NCI-H2196 (cell line): ENCODE results near the gene C4orf46.
"Not testable (repeated sequence)": the region's sequence is repeated elsewhere in the genome, so short reads cannot be mapped to it uniquely, and the experiment has no call there.

Source experiments
- DNase-seq: peaks from one replicate; lab custom pipeline; 2025; ENCODE audit not compliant: unreplicated experiment; lab: John Stamatoyannopoulos, UW

The C4orf46 gene

DNA sequence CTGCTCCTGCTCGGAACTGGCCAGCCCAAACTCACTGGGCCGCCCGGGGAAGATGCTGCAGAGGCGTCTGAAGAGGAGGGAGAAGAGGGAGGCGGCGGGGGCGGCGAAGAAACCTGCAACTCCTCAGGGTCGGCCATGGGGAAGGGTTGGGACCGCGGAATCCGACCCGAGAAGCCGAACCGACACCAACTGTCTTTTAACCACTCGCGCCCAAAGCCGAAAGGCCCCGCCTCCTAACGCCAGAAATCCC is at the start of gene C4orf46:
TSS of gene C4orf46 (minus strand) at position 223 of the 250 bp plus-strand sequence. CDS start at position 137, 86 bp downstream.
- DNase-seq = no peak

DNA sequence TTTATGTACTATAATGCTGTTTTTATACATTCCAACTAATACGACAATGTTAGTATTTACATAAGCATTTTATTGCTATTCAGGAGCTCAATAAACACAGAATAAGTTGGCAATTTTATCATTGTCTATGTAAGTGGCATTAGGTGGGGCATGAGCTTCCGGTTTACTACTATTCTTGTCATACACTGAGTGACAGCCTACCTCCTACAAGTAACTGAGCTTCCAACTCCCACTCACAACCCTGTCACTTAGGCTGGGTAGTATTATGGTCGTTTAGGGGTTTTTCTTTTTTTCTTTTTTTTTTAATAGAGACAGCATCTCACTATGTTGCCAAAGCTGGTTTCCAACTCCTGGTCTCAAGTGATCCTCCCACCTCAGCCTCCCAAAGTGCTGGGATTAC is 44.1 kb upstream of the C4orf46 start:
- no peak for DNase-seq

DNA sequence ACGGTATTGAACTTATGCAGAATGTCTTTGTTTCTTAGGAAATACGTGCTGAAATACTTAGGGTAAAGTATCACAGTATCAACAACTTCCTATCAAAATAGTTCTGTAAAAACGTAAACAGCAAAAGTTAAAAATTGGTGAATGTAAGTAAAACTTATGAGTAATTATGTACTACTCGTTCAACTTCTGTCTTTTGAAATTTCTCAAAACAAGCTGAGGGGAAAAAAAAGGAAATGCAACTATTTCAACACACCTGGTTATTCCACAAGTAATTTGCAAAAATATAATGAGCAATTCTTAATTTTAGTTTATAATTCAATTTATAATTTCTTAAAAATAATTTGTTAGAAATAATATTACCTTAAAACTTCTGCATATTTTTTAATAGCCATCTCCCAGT is 43.2 kb upstream of the C4orf46 start:
- DNase-seq = no peak

DNA sequence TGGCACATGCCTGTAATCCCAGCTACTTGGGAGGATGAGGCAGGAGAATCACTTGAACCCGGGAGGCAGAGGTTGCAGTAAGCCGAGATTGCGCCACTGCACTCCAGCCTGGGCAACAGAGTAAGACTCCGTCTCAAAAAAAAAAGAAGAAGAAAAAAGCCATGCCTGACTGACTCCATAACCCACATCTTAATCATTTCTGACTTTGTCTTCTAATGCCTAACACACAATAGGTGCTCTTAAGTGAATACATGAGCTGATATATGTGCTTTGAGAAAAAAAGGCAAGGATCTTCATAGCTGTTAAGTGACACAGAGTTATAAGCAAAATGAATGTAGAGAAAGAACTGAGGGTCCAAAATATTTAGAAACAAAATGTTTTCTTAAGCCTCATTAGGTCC is 40.9 kb upstream of the C4orf46 start:
- not testable (repeated sequence) for DNase-seq

DNA sequence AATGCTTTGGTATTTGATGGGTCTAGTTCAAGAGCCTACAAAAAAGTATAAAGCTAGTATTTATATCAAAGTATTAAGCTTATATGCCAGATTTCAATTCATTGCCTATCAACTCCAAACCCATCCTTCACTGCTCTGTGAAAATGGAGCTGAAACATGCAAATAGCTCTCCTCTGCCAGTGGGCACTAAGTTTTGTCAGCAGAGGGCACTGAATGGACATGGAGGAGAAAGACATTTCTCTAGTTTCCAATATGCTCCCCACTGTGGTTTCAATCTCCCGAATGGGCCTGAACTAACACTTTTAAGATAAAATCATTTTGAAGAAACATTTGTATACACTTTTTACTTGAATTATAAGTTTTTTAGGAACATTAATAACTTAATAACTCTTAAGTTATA is 39.1 kb upstream of the C4orf46 start:
- DNase-seq = peak; percentile 0

DNA sequence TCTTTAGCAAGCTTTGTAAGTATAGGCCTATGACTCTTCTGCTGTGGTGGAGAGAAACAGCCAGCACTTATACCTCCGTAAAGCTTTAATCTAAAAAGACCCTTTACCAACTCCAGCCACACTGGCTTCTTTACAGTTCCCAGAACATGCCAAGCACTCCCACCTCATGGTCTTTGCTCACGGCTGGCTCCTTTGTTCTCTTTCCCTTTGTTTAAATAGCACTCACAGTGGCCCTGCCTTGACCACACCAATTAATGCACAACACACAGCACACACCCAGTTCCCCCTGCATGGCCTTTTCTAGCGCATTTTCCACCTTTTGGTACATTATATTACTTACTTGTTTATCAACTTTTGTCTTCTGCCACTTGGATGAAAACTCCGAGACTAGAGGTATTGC is 32.6 kb upstream of the C4orf46 start:
- DNase-seq = no peak

DNA sequence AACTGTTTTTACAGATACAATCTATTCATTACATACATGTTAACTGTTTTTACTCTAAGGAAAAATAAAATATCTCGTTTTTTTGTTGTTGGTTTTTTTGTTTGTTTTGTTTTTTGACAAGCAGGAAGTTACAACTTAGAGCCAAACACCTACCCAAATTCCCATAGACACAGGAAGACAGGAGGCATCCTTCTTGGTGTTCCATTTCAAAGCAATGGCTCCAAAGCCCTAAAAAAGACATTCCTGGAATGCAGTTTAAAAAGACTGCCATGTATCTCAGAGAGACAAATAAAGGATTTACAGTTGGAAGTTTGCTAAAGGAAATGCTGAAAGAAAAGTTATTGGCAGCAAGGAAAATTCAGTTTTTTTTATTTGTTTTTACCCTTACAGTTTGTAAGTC is 17.1 kb upstream of the C4orf46 start:
- DNase-seq = no peak

DNA sequence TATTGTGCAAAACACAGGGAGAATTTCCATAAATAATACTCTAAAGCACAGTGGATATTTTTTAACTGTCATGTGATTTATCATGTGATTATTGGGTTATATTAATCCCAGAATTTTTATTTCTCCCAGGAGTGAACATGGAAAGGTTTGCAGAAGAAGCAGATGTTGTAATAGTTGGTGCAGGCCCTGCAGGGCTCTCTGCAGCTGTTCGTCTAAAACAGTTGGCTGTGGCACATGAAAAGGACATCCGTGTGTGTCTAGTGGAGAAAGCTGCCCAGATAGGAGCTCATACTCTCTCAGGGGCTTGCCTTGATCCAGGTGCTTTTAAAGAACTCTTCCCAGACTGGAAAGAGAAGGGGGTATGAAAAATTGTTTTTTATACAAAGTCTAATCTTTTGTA is 10.4 kb upstream of the C4orf46 start:
- no peak for DNase-seq

DNA sequence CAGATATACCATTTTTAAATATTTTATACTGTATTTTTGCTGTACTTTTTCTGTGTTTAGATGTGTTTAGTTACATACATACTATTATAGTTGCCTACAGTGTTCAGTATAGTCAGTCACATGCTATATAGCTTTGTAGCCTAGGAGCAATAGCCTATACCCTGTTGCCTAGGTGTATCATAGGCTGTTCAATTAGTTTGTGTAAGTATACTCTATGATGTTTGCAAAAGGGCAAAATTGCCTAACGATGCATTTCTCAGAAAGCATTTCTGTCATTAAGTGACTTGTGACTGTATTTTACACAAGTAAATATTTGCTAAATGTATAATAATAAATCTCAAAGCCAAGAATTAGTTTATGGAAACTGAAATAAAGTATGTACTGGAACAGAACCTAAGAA is 9.9 kb upstream of the C4orf46 start:
- no peak for DNase-seq

DNA sequence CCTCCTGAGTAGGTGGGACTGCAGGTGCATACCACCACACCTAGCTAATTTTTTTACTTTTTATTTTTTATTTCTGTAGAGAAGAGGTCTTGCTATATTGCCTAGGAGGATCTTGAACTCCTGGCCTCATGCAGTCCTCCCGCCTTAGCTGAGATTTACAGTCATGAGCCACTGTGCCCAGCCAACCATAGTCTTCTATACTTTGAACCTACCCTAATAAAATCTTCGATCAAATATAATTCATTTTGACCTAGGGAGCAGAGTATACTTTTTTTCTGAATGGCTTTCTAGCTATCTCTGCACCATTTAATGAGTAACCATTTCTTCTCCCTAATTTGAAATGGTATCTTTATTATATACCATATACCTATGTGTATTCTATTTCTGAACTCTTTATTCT is 7.1 kb upstream of the C4orf46 start:
- DNase-seq = no peak

DNA sequence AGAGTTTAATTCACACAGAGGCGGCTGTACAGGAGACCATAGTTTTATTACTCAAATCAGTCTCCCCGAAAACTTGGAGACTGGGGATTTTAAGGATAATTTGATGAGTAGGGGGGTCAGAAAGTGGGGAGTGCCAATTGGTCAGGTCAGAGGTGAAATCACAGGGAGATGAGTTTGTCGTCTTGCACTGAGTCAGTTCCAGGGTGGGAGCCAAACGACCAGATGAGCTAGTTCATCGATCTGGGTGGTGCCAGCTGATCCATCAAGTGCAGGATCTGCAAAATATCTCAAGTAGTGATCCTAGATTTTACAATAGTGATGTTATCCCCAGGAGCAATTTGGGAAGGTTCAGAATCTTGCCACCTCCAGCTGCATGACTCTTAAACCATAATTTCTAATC is 4.4 kb upstream of the C4orf46 start:
- no peak for DNase-seq

DNA sequence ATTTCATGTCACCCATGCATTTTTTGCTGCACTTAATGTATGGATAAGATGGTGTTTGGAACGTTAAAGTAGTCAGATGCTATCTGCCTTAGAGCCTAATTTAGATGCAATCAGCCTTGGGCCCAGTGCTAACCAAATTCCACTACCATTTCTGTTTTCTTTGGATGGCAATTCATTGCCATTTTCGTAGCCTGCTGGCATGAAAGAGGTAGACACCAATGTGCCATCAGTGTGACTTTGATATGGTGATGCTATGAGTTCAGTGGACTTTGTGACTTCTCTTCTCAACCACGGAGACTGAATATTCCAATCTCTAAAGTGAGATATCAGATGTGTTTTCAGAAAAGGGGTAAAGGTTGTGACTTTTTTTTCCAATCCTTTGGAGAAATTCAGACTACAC is 1.9 kb upstream of the C4orf46 start:
- DNase-seq = no peak

DNA sequence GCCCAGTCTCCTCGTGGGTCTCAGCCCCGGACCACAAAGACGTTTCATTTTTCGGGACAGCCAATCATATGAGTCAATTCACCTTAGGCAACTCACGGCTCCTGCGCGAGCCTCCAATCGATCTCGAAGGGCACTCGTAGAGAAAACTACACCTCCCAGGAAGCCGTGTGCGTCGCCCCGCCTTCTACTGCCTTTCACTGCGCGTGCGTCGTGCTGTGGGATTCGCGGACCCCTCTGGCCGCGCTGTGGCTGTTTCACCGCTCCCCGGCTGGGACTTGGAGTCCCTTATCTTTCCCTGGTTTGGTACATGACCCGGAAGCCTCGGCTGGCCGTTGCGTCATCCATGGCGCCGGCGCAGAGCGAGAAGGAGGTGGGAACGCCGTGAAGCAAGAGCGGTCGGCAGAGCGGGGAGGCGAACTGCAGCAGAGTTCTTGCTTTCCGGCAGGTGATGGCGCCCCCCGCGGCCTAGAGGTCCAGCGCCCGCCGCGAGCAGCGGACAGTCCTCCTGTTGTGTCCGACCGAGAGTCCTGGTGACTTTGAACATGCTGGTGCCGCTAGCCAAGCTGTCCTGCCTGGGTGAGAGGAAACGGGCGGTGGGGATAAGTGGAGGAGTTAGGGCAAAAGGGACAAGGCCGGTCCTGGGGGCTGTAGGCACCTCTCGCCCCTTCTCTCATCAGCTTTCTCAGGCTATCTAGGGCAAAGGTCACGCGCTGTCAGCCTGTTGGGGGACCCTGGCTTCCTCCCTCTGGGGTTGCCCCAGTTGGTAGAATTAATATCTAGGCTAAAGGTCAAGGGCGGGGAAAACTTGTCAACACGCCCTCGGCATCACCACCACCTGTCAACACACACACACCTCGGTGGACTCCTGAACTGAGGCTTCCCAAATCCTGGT is 474 bp upstream of the C4orf46 start, which contains the start of gene ETFDH:
TSS of gene ETFDH (plus strand) at position 382 of the 892 bp plus-strand sequence. CDS start at position 543, 161 bp downstream.
- peak; percentile 93 for DNase-seq

DNA sequence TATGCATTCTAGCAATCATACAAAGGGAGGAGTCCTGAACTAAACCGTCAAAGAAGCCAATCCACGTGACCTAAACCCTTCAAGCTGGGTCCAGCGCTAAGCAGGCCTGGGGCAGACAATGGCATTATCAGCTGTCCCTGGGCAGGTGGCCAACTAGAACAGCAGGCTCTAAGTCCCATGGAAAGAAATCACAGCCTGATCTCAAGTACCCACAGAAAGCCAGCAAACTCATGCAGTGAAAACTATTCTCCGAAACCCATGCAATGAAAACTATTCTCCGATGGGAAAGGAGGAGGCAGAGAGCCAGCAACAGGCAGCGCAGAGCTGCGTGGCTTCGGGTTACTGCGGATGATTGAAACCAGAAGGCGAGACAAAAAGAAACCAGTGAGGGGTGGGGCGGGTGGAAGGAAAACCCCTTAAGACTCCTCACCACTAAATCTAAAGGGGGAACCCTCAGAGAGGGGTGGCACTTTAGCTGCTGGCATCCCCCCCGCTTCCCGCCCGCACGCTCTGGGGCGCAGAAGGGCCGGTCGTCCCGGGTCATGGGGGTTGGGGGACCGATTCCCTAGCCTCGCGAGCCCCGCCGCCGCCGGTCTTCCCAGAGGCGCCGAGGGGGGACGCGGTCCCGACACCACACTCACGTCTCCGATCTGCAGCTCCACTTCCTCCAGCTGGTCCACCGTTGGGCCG is 567 bp downstream of the C4orf46 start:
- DNase-seq = peak; percentile 57

DNA sequence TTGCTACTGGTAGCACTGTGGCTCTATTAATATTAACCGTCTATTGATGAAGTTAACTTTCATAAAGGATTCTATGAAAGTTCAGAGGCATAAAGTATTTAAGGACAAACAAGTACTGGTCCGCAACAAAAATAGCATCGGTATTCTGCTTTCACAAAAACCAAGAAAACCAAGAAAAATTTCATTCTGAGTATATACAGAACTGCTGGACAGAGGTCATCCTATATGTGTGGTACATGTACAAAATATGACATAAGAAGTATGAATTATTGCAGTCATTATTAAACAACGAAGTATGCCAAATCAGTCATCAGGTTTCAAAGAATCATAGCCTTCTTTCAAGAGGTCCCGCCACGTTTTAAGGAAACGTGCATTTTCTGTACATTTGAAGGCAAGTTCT is 2.4 kb downstream of the C4orf46 start:
- DNase-seq = no peak

DNA sequence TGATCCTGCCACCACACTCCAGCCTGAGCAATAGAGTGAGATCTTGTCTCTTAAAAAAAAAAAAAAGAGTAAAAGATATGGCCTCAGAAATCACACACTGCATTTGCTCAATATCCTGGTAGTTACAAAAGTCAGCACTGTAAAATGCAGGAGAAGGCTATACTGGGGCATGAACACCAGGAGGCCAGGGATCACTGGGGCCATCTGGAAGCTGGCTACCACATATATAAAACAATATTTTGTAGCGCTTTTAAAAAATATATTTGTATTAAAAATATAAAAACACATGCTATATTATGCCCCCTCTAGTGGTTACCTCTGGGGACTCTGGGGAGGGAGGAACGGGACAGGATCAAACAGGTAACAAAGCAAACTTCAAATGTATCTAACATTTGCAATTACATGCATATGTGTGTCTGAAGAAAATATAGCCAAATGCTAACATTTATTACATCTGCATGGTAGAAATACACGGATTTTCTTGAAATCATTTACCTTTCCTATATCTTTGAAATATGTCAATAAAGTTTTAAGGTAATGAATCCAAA is 4.0 kb downstream of the C4orf46 start:
- no peak for DNase-seq

DNA sequence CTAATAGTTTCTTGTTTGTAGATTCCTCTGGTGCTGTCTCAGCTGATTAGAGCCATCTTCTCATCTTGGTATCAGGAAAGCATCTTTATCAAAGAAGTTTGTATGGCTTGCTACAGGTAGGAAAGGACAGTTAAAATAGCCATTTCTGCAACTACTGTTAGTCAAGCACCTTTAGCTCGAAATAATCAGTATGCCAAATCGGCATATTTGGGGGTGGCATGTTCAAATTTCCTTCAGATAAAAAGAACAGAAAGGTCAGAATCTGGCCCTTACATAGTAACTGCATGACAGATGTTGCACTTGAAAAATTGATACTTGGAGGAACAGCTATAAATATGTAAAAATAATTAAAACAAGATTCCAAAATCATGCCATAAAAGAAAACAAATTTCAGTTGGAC is 4.8 kb downstream of the C4orf46 start:
- DNase-seq = no peak

DNA sequence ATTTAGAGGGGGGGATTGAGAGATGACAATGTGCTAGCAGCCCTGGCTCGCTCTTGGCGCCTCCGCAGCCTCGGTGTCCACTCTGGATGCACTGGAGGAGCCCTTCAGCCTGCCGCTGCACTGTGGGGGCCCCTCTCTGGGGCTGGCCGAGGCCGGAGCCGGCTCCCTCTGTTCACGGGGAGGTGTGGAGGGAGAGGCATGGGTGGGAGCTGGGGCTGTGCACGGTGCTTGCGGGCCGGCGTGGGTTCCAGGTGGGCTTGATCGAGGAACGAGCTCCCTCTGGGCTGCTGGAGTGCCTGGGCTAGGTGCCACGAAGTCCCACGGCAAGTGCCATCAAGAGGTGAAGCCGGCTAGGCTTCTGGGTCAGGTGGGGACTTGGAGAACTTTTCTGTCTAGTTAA is 6.9 kb downstream of the C4orf46 start:
- no peak for DNase-seq

DNA sequence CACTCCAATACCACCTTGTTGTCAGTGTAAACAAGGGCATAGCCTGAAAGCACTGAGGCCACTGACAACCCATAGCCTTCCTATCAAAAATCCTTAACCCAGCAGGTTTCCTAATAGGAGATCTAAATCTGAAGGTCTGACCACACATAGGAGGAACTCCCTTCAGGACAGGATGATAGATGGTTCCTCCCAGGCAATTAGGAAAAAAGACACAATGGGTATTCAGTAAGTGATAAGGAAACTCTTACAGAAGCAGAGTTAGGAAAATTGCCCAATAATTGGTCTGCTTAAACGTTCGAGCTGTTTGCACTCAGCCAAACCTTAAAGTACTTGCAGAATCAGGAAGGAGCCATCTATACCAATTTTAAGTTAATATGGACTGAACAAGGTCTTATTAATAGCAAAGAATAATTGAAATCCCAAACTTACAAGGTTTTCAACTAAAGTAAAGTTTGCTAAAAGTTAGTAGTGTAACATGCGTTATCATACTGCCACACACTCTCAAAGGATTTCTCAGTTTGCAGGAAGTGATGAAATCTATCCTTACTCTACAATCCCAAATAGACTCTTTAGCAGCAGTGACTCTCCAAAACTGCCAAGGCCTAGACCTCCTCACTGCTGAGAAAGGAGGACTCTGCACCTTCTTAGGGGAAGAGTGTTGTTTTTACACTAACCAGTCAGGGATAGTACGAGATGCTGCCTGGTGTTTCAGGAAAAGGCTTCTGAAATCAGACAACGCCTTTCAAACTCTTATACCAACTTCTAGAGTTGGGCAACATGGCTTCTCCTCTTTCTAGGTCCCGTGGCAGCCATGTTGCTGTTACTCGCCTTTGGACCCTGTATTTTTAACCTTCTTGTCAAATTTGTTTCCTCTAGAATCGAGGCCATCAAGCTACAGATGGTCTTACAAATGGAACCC is 7.7 kb downstream of the C4orf46 start:
- not testable (repeated sequence) for DNase-seq

DNA sequence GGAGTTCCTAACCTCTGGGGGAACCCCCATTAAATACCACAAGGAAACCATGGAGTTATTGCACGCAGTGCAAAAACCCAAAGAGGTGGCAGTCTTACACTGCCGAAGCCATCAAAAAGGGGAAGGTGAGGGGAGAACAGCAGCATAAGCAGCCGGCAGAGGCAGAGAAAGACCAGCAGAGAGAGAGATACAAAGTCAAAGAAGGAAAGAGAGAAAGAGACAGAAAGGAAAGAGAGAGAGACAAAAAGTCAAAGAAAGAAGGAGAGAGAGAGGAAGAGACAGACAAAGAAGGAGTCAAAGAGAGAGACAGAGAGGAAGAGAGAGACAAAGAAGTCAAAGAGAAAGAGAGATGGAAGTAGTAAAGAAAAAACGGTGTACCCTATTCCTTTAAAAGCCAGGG is 8.4 kb downstream of the C4orf46 start:
- not testable (repeated sequence) for DNase-seq

DNA sequence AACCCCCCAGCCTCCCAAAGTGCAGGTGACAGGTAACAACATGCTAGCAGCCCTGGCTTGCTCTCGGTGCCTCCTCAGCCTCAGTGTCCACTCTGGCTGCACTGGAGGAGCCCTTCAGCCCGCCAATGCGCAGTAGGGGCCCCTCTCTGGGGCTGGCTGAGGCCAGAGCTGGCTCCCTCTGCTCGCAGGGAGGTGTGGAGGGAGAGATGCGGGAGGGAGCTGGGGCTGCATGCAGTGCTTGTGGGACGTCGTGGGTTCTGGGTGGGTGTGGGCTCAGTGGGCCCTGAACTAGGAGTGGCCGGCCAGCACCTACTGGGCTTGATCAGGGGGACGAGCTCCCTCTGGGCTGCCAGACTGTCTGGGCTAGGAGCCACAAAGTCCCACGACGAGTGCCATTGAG is 14.4 kb downstream of the C4orf46 start:
- DNase-seq = no peak
